DOHH2 (cell line): ENCODE data around the gene HS3ST6.

Source experiments
- H3F3A ChIP-seq: fragments of 200-600 bp; sonication (generic), shearing (Covaris generic); 2 replicates; pipeline ENCODE4 v1.6.0; 2016; ENCODE audit warnings: antibody characterized with exemption, mild to moderate bottlenecking; ENCODE audit not compliant: control insufficient read depth, insufficient read depth
- H3K27ac ChIP-seq: fragments of 200-600 bp; sonication (generic); 2 replicates; pipeline ENCODE4 v1.5.1; 2014; ENCODE audit warnings: low read depth, mild to moderate bottlenecking, low read length, moderate library complexity
- H3K27me3 ChIP-seq: fragments of 200-600 bp; sonication (generic); 2 replicates; pipeline ENCODE4 v1.6.1; 2014; ENCODE audit warnings: mild to moderate bottlenecking, low read length, mixed read lengths; ENCODE audit not compliant: control insufficient read depth
- H3K36me3 ChIP-seq: fragments of 200-600 bp; sonication (generic); 2 replicates; pipeline ENCODE4 v1.6.1; 2014; ENCODE audit warnings: mild to moderate bottlenecking, low read length, moderate library complexity, mixed read lengths; ENCODE audit not compliant: control insufficient read depth
- H3K4me1 ChIP-seq: fragments of 200-600 bp; sonication (generic); 2 replicates; pipeline ENCODE4 v1.6.1; 2014; ENCODE audit warnings: mild to moderate bottlenecking, low read length, mixed read lengths; ENCODE audit not compliant: control insufficient read depth
- H3K4me2 ChIP-seq: fragments of 200-600 bp; sonication (generic); 2 replicates; pipeline ENCODE4 v1.6.0; 2014; ENCODE audit warnings: mild to moderate bottlenecking, low read length, moderate library complexity
- H3K4me3 ChIP-seq: fragments of 200-600 bp; sonication (generic); 2 replicates; pipeline ENCODE4 v1.5.1; 2014; ENCODE audit warnings: mild to moderate bottlenecking, low read length, mixed read lengths
- H3K79me2 ChIP-seq: fragments of 200-600 bp; sonication (generic); 2 replicates; pipeline ENCODE4 v1.6.1; 2014; ENCODE audit warnings: mild to moderate bottlenecking, low read length, mixed read lengths; ENCODE audit not compliant: control insufficient read depth
- H3K9me2 ChIP-seq: fragments of 200-600 bp; sonication (generic); replicated peaks from 2 replicates; pipeline ENCODE4 v1.6.1; 2014; ENCODE audit warnings: mild to moderate bottlenecking, low read length, mixed read lengths; ENCODE audit not compliant: control insufficient read depth
- H3K9me3 ChIP-seq: fragments of 200-600 bp; sonication (generic); 2 replicates; pipeline ENCODE4 v1.6.1; 2014; ENCODE audit warnings: antibody characterized with exemption, low read length, mixed read lengths; ENCODE audit not compliant: control insufficient read depth, insufficient read depth
- H4K20me1 ChIP-seq: fragments of 200-600 bp; sonication (generic); 2 replicates; pipeline ENCODE4 v1.6.0; 2014; ENCODE audit warnings: low read depth, mild to moderate bottlenecking, antibody characterized with exemption, low read length, moderate library complexity; ENCODE audit not compliant: control insufficient read depth, insufficient read depth
- EZH2phosphoT487 ChIP-seq: fragments of 200-600 bp; sonication (generic); IDR thresholded peaks from 2 replicates; pipeline ENCODE4 v1.6.1; 2017; ENCODE audit warnings: borderline replicate concordance, mild to moderate bottlenecking, antibody characterized with exemption, low read length, moderate library complexity, mixed read lengths
- TF ChIP-seq, protein P1 (sequence below): fragments of 200-600 bp; sonication (generic); IDR thresholded peaks from one replicate; pipeline ENCODE4 v1.5.1; 2014; ENCODE audit warnings: antibody characterized with exemption, mild to moderate bottlenecking, low read depth, low read length; ENCODE audit not compliant: poor library complexity, severe bottlenecking

Gene HS3ST6

DNA sequence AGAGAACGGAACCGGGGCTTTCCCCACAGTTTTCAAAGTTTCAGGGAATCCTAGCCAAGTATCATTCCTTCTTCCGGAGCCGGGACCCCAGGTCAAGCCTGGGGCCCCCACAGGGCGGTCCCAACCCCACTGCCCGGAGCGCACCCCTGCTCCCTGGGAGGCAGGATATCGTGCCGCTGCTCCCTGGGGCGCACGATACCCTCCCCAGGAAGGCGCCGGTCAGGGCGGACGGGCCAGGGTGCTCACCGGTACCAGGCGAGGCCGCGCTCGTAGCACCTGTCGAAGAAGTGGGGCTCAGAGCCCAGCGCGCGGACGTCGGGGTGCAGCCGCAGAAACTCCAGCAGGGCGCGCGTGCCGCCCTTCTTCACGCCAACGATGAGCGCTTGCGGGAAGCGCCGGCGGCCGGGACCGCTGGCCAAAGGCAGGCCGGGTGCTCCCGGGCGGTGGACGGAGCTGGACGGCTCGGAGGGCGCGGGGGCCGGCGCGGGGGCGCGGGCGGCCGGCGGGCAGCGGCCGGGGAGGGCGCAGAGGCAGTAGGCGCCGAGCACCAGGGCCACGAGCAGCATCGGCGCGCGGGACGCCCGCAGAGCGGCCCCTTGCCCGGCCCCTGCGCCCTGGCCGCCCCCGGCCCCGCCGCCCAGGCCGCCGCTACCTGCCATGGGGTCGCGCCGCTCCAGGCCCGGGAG, 407 bp downstream of the HS3ST6 start:
- Histone ChIP-seq H3K4me1 (no peaks in the 10 kb centered on the region), H3K79me2 (no peaks in the 10 kb centered on the region), H3K4me2 (no peak overlapping the region), H3K27me3 (no peaks in the 10 kb centered on the region; the same call in 1 of the 2 replicates), H3F3A (no peaks in the 10 kb centered on the region), H3K36me3 (no peaks in the 10 kb centered on the region), H3K4me3 (no peak overlapping the region), H4K20me1 (no peaks in the 10 kb centered on the region), H3K9me3 (no peaks in the 10 kb centered on the region), H3K9me2 (no peaks in the 10 kb centered on the region), H3K27ac (no peak overlapping the region)
- TF ChIP-seq EZH2phosphoT487 = no peak
- TF ChIP-seq, protein P1, sequence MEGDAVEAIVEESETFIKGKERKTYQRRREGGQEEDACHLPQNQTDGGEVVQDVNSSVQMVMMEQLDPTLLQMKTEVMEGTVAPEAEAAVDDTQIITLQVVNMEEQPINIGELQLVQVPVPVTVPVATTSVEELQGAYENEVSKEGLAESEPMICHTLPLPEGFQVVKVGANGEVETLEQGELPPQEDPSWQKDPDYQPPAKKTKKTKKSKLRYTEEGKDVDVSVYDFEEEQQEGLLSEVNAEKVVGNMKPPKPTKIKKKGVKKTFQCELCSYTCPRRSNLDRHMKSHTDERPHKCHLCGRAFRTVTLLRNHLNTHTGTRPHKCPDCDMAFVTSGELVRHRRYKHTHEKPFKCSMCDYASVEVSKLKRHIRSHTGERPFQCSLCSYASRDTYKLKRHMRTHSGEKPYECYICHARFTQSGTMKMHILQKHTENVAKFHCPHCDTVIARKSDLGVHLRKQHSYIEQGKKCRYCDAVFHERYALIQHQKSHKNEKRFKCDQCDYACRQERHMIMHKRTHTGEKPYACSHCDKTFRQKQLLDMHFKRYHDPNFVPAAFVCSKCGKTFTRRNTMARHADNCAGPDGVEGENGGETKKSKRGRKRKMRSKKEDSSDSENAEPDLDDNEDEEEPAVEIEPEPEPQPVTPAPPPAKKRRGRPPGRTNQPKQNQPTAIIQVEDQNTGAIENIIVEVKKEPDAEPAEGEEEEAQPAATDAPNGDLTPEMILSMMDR = no peak

DNA sequence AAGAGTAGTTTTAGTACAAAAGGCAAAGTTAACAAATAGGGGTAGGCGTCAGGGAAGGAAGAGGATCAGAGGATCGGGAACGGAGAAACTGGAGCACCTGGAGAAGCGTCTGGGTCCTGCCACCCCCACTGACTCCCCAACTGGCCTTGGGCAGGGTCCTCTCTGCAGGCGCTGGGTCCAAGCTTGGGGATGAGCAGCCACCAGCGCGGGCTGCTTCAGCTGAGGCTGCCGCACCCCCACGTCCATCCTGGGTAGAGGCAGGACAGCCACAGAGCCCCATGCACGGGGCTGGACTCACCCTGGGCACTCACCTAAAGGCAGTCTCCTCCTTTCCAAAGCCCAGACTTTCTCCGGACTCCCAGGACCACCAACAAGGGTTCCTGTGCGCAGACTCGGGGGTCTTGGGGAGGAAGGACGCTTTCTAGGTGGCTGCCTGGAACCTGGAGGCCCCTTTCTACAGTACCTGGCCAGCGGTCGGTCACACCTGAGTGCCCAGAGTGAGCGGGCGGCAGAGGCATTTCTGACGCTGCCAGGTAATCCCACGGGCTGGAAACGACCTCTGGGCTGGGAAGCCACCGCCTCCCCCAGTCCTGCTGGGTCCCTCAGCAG, 1.1 kb downstream of the HS3ST6 start:
- Histone ChIP-seq H3K4me2 (no peak overlapping the region), H3K36me3 (no peaks in the 10 kb centered on the region), H3K27ac (no peak overlapping the region), H3K79me2 (no peaks in the 10 kb centered on the region), H3F3A (no peaks in the 10 kb centered on the region), H3K27me3 (no peaks in the 10 kb centered on the region; the same call in 1 of the 2 replicates), H4K20me1 (no peaks in the 10 kb centered on the region), H3K4me1 (no peaks in the 10 kb centered on the region), H3K9me3 (no peaks in the 10 kb centered on the region), H3K9me2 (no peaks in the 10 kb centered on the region), H3K4me3 (no peak overlapping the region)
- TF ChIP-seq, protein P1 = no peak
- no peak for TF ChIP-seq EZH2phosphoT487

DNA sequence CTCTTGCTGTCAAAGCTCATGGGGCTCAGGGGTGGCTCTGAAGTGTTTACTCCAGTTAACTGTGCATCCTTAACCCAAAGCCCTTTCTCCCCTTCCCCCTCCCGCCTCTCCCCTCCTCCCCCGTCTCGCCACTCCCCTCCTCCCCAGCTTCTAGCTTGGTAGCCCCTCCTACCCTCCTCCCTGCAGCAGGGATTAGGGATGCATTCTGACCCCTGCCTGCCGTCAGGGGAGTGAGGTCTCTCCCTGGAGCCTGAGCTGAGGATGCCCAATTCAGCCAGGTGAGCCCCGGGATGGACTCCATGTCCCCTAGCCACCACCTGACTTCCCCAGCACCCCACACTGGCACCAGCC, 1.6 kb downstream of the HS3ST6 start:
- no peaks in the 10 kb centered on the region for H3K79me2 ChIP-seq
- no peaks in the 10 kb centered on the region for H3K9me3 ChIP-seq
- H3K4me3 ChIP-seq = no peak overlapping the region
- H3K27me3 ChIP-seq = no peaks in the 10 kb centered on the region; the same call in 1 of the 2 replicates
- no peaks in the 10 kb centered on the region for H3F3A ChIP-seq
- H4K20me1 ChIP-seq = no peaks in the 10 kb centered on the region
- no peaks in the 10 kb centered on the region for H3K4me1 ChIP-seq
- no peak overlapping the region for H3K4me2 ChIP-seq
- H3K9me2 ChIP-seq = no peaks in the 10 kb centered on the region
- no peak overlapping the region for H3K27ac ChIP-seq
- TF ChIP-seq, protein P1 = no peak
- TF ChIP-seq EZH2phosphoT487 = no peak
- no peaks in the 10 kb centered on the region for H3K36me3 ChIP-seq
